ENCODE results near the gene IWS1. TPM values are rescaled to one million over a fixed set of nuclear protein-coding genes. Genes with fewer than 3 reads are reported as not detected.
"Not testable (repeated sequence)": the region's sequence is repeated elsewhere in the genome, so short reads cannot be mapped to it uniquely, and the experiment has no call there.

Gene IWS1
- total RNA-seq, 1 experiment from 2014 or later = 48.9 TPM

DNA sequence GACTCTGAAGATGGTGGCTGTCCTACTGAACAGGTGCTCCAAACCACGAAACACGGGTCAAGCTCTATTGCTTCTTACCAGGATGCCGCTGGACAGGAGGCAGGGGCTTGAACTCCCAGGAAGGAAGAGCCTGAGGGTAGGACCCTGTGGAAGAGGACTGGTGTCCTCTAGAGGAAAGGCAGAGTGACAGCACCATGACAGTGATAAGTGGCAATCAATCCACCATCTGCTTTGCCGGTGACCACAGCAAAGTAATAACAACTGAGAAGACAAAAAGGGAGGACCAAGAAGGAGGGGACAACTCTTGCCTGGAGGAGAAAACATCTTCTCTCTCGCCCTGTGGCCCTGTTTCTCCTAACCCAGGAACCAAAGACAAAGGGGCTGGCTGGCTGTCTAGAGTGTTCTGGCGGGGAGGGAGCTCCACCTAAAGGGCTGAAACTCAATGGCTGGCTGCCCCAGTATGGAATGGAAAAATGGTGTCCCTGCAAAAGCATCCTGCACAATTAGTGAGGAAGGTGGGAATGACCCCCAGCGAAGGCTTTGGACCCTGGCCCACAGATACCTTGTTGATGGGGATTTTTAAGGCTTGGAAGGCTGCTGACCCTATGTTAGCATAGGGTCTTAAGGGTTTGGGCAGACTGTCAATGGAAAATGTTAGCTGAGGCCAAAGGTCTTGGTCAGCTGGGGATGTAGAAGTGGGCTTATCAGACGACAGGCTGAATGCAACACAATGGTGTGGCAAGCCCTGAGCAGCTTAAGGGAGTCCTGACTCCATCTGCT lies 72.7 kb downstream of the IWS1 start:
- Mint-ChIP-seq H3K27me3 (ENCODE audit: unreplicated experiment) (no peaks in the 10 kb centered on the region), H3K27ac (ENCODE audit: unreplicated experiment) (no peak overlapping the region), H3K9me3 (ENCODE audit: low read depth, unreplicated experiment) (no peaks in the 10 kb centered on the region), H3K4me3 (ENCODE audit: low read depth, unreplicated experiment) (no peak overlapping the region), H3K36me3 (ENCODE audit: insufficient read depth, unreplicated experiment) (peaks cover 5% of the 10 kb centered on the region), H3K4me1 (ENCODE audit: low read depth, unreplicated experiment) (peaks cover 23% of the 10 kb centered on the region)
- no TSS peak for BruUV-seq (replicated peaks)
- intact Hi-C loops (cut with micrococcal nuclease; ENCODE audit: unreplicated experiment) = no loop called here
- CTCF ChIA-PET = interaction anchor here (1.3 kb wide), 1 partner anchor 129 kb away, joined by 3 read pairs; no protein-coding TSS in a partner anchor
- no peak for TF ChIP-seq CTCF (IDR thresholded peaks at IDR 0.05; ENCODE audit: unreplicated experiment)
- no peak for DNase-seq

GRCh38 chr2:127453013-127453391 lies 73.3 kb downstream of the IWS1 start:
- intact Hi-C loops (cut with micrococcal nuclease; ENCODE audit: unreplicated experiment) = no loop called here
- no peak for DNase-seq
- no peak for TF ChIP-seq CTCF (IDR thresholded peaks at IDR 0.05; ENCODE audit: unreplicated experiment)
- peaks cover 5% of the 10 kb centered on the region for H3K36me3 Mint-ChIP-seq (ENCODE audit: insufficient read depth, unreplicated experiment)
- no peak overlapping the region for H3K4me3 Mint-ChIP-seq (ENCODE audit: low read depth, unreplicated experiment)
- H3K4me1 Mint-ChIP-seq (ENCODE audit: low read depth, unreplicated experiment) = peaks cover 23% of the 10 kb centered on the region
- CTCF ChIA-PET = interaction anchor here (1.3 kb wide), 1 partner anchor 128 kb away, joined by 3 read pairs; no protein-coding TSS in a partner anchor
- BruUV-seq (replicated peaks) = no TSS peak
- H3K27ac Mint-ChIP-seq (ENCODE audit: unreplicated experiment) = no peak overlapping the region
- no peaks in the 10 kb centered on the region for H3K9me3 Mint-ChIP-seq (ENCODE audit: low read depth, unreplicated experiment)
- H3K27me3 Mint-ChIP-seq (ENCODE audit: unreplicated experiment) = no peaks in the 10 kb centered on the region

- DNase-seq; CTCF ChIA-PET; H3K27ac Mint-ChIP-seq (ENCODE audit: unreplicated experiment); BruUV-seq (replicated peaks); H3K9me3 Mint-ChIP-seq (ENCODE audit: low read depth, unreplicated experiment); H3K27me3 Mint-ChIP-seq (ENCODE audit: unreplicated experiment); H3K4me3 Mint-ChIP-seq (ENCODE audit: low read depth, unreplicated experiment); intact Hi-C loops (cut with micrococcal nuclease; ENCODE audit: unreplicated experiment); H3K36me3 Mint-ChIP-seq (ENCODE audit: insufficient read depth, unreplicated experiment): not testable (repeated sequence)
- H3K4me1 Mint-ChIP-seq (ENCODE audit: low read depth, unreplicated experiment) = peaks cover 23% of the 10 kb centered on the region
Measured at GRCh38 chr2:127452423-127452822, 73.9 kb downstream of the IWS1 start.

- no TSS peak for BruUV-seq (replicated peaks)
- Mint-ChIP-seq H3K27ac (ENCODE audit: unreplicated experiment) (no peak overlapping the region), H3K27me3 (ENCODE audit: unreplicated experiment) (no peaks in the 10 kb centered on the region)
Measured at GRCh38 chr2:127451981-127452380, 74.3 kb downstream of the IWS1 start.

More at GRCh38 chr2:127451981-127452380, 74.3 kb downstream of the IWS1 start:
- no peak overlapping the region for H3K4me3 Mint-ChIP-seq (ENCODE audit: low read depth, unreplicated experiment)
- DNase-seq = no peak
- intact Hi-C loops (cut with micrococcal nuclease; ENCODE audit: unreplicated experiment) = no loop called here
- H3K9me3 Mint-ChIP-seq (ENCODE audit: low read depth, unreplicated experiment) = no peaks in the 10 kb centered on the region
- peaks cover 23% of the 10 kb centered on the region for H3K4me1 Mint-ChIP-seq (ENCODE audit: low read depth, unreplicated experiment)
- peaks cover 5% of the 10 kb centered on the region for H3K36me3 Mint-ChIP-seq (ENCODE audit: insufficient read depth, unreplicated experiment)
- CTCF ChIA-PET = no interaction called here
- TF ChIP-seq CTCF (IDR thresholded peaks at IDR 0.05; ENCODE audit: unreplicated experiment) = no peak

All from Calu3 (cell line).